BLaER1 treated with 17β-estradiol and CSF1 and Interleukin-3, amounts not matched to agents 10 nM and 100 nM (cell line): Measurements from ENCODE around the gene NF2.

Source experiments
- H3K27ac ChIP-seq, 11 experiments: shearing (Covaris generic); formaldehyde crosslinking; 2 replicates each; pipeline ENCODE4 v1.8.1; 2022
- H3K27me3 ChIP-seq, 11 experiments: shearing (Covaris generic); formaldehyde crosslinking; 2 replicates each; pipeline ENCODE4 v1.8.1; 2022
- H3K36me3 ChIP-seq, 11 experiments: shearing (Covaris generic); formaldehyde crosslinking; 2 replicates each; pipeline ENCODE4 v1.8.1; 2022
- H3K4me1 ChIP-seq, 10 experiments: shearing (Covaris generic); formaldehyde crosslinking; 2 replicates each; pipeline ENCODE4 v1.8.1; 2022
- H3K4me2 ChIP-seq, 11 experiments: shearing (Covaris generic); formaldehyde crosslinking; 2 replicates each; pipeline ENCODE4 v1.8.1; 2022
- H3K4me3 ChIP-seq, 10 experiments: shearing (Covaris generic); formaldehyde crosslinking; 2 replicates each; pipeline ENCODE4 v1.8.1; 2022
- H3K9ac ChIP-seq, 11 experiments: shearing (Covaris generic); formaldehyde crosslinking; 2 replicates each; pipeline ENCODE4 v1.8.1; 2022
- H3K9me3 ChIP-seq, 11 experiments: shearing (Covaris generic); formaldehyde crosslinking; replicated peaks in 1 of 11; 2 replicates each; pipeline ENCODE4 v1.8.1; 2022
- H4K20me1 ChIP-seq, 11 experiments: shearing (Covaris generic); formaldehyde crosslinking; 2 replicates each; pipeline ENCODE4 v1.8.1; 2022
- Cebpa-rat ChIP-seq, 11 experiments: shearing (Covaris generic); IDR thresholded peaks; 2 replicates each; pipeline ENCODE4 v1.8.1; 2022

Gene NF2

GRCh38 chr22:29726106-29726505 is 122.7 kb downstream of the NF2 start:
- Histone ChIP-seq H4K20me1 (peaks cover 0 to 74% (median 7%) of the 10 kb centered on the region in 11 experiments; a peak in 11 of 22 replicates), H3K4me2 (peak overlapping the region in 6 of 11 experiments; percentile 7 to 37 (median 26); a peak in 6 of 22 replicates), H3K9me3 (no peaks in the 10 kb centered on the region), H3K4me3 (no peak overlapping the region), H3K27ac (no peak overlapping the region), H3K27me3 (peaks cover 23 to 47% (median 41%) of the 10 kb centered on the region in 11 experiments), H3K4me1 (peaks cover 0 to 11% (median 0%) of the 10 kb centered on the region in 10 experiments; a peak in 7 of 20 replicates), H3K9ac (peak overlapping the region in 2 of 11 experiments; percentile 4 to 24; a peak in 1 of 22 replicates), H3K36me3 (peaks cover 0 to 11% (median 4%) of the 10 kb centered on the region in 11 experiments; a peak in 9 of 22 replicates)
- no peak for TF ChIP-seq Cebpa-rat (IDR thresholded peaks at IDR 0.05)

DNA sequence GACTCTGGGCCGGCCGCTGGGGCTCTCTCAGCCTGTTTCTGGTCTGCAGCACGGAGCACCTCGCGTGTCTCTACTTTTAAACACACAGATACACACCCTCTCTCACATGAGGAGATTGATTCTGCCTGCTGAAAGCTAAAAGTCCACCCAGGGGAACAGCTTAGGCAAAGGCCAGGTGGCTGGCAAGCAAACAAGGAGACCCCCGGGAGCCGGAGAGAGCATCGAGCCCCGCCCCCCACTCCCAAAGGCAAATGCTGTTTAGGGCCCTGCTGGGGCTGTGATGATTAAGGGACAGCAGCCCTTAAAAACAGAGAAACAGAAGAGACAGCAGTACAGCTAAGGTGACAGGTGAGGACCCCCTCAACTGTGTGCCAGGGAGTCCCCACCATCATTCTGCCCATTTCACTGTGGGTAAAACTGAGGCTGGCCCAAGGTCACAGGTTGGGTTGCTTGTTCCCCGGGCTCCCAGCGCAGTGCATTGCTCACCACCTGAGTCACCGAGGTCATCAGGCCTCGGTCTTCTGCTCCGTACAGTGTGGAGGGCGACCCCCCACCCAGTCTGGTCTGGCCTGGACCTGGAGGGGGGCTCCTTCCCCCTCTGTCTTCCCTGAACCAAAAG is 123.2 kb downstream of the NF2 start:
- Histone ChIP-seq H3K4me3 (no peak overlapping the region), H3K4me2 (peak overlapping the region in 6 of 11 experiments; percentile 7 to 37 (median 26); a peak in 8 of 22 replicates), H4K20me1 (peaks cover 0 to 71% (median 7%) of the 10 kb centered on the region in 11 experiments; a peak in 10 of 22 replicates), H3K36me3 (peaks cover 0 to 15% (median 4%) of the 10 kb centered on the region in 11 experiments; a peak in 9 of 22 replicates), H3K4me1 (peaks cover 0 to 11% (median 0%) of the 10 kb centered on the region in 10 experiments; a peak in 7 of 20 replicates), H3K9ac (peak overlapping the region in 2 of 11 experiments; percentile 4 to 24; a peak in 2 of 22 replicates), H3K9me3 (no peaks in the 10 kb centered on the region), H3K27ac (no peak overlapping the region), H3K27me3 (peaks cover 17 to 42% (median 35%) of the 10 kb centered on the region in 11 experiments)
- no peak for TF ChIP-seq Cebpa-rat (IDR thresholded peaks at IDR 0.05)

DNA sequence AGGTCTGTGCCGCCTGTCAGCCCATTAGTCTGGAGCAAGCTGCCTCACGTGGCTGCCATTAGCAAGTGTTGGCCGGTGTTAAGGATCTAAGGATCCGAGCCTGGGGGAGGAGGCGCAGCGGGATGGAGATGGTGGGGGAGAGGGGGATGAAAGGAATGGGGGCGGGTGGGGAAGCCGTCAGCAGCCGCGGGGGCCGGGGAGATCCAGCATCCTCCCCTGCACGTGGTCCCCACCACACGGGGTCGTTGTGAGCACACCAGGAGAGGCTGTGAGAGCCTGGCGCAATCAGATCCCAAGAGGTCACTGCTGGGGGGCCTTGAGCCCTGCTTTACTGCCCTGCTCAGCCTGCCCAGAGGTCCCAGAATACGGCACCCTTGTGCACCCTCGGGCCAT is 123.7 kb downstream of the NF2 start:
- Histone ChIP-seq H4K20me1 (peaks cover 0 to 67% (median 7%) of the 10 kb centered on the region in 11 experiments; a peak in 8 of 22 replicates), H3K27ac (no peak overlapping the region), H3K4me3 (no peak overlapping the region), H3K4me2 (peak overlapping the region in 4 of 11 experiments; percentile 15 to 37 (median 29); a peak in 3 of 22 replicates), H3K27me3 (peaks cover 12 to 37% (median 30%) of the 10 kb centered on the region in 11 experiments), H3K9ac (no peak overlapping the region), H3K36me3 (peaks cover 0 to 17% (median 4%) of the 10 kb centered on the region in 11 experiments; a peak in 9 of 22 replicates), H3K4me1 (peaks cover 0 to 11% (median 0%) of the 10 kb centered on the region in 10 experiments; a peak in 7 of 20 replicates), H3K9me3 (no peaks in the 10 kb centered on the region)
- TF ChIP-seq Cebpa-rat (IDR thresholded peaks at IDR 0.05): no peak

DNA sequence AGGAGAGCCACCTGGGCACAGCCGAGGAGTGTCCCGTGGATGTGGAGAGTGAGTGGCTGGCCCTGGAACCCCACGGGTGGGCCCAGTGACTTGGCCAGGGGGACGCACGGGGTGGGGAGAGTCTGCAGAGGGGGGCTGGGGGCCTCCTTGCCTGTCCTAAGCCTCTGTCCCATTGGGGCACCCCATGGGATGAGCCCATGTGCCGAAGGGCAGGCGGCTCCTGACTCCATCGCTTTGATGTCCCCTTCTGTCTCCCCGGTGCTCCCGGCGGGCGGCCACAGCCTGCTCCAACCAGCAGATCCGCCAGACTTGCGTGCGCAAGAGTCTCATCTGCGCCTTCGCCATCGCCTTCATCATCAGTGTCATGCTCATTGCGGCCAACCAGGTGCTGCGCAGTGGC is 125.7 kb downstream of the NF2 start:
- H3K27ac ChIP-seq: no peak overlapping the region
- H3K36me3 ChIP-seq: peaks cover 0 to 20% (median 4%) of the 10 kb centered on the region in 11 experiments; a peak in 9 of 22 replicates
- no peak for TF ChIP-seq Cebpa-rat (IDR thresholded peaks at IDR 0.05)
- peaks cover 0 to 61% (median 6%) of the 10 kb centered on the region in 11 experiments; a peak in 10 of 22 replicates for H4K20me1 ChIP-seq
- H3K4me1 ChIP-seq: peaks cover 3 to 28% (median 14%) of the 10 kb centered on the region in 10 experiments; a peak in 19 of 20 replicates
- H3K4me2 ChIP-seq: no peak overlapping the region
- H3K4me3 ChIP-seq: no peak overlapping the region
- peaks cover 2 to 26% (median 12%) of the 10 kb centered on the region in 11 experiments; a peak in 13 of 22 replicates for H3K27me3 ChIP-seq
- no peak overlapping the region for H3K9ac ChIP-seq
- no peaks in the 10 kb centered on the region for H3K9me3 ChIP-seq

DNA sequence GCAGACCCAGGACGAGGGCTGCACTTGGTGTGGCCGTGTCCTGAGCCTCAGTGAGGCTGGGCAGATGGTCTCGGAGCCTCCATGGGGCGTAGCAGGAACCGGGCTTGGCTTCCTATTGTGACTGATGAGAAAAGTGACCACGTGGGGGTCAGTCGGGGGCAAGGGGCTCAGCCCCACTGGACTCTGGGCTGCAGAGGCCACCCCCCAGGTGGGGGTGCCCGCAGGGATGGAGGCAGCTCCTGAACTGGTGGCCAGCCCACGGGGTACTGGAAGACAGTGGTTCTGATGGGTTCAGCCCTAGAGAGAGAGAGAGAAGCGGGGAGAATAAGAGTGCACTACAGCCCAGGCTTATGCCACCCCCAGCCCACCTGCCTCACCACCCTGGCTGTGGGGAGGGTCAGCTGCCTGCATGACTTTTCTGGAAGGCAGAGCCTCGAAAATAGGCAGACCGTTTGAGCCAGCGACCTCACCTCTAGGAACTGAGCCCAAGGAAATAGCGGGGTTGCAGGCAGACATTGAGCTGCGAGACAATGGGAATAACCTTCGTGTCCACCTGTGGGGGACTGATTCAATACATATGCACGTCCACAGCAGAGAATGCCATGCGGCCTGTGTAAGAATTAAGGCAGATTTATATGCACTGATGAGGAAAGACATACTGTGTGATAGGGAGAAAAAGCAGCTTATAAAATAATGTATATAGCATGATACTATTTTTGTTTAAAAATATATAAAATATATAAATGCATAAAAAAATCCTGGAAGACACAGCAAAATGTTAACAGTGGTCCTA is 127.8 kb downstream of the NF2 start:
- Histone ChIP-seq H3K27ac (no peak overlapping the region), H3K4me3 (no peak overlapping the region), H3K27me3 (peaks cover 0 to 16% (median 1%) of the 10 kb centered on the region in 11 experiments; a peak in 8 of 22 replicates), H3K9ac (no peak overlapping the region), H3K9me3 (no peaks in the 10 kb centered on the region), H4K20me1 (peaks cover 0 to 60% (median 13%) of the 10 kb centered on the region in 11 experiments; a peak in 8 of 22 replicates), H3K4me1 (peaks cover 9 to 46% (median 33%) of the 10 kb centered on the region in 10 experiments; a peak in 19 of 20 replicates), H3K4me2 (no peak overlapping the region), H3K36me3 (peaks cover 0 to 29% (median 4%) of the 10 kb centered on the region in 11 experiments; a peak in 9 of 22 replicates)
- no peak for TF ChIP-seq Cebpa-rat (IDR thresholded peaks at IDR 0.05)

- H3K27ac ChIP-seq: no peak overlapping the region
- H3K9me3 ChIP-seq: no peaks in the 10 kb centered on the region
- peaks cover 0 to 14% (median 0%) of the 10 kb centered on the region in 11 experiments; a peak in 7 of 22 replicates for H3K27me3 ChIP-seq
- no peak for TF ChIP-seq Cebpa-rat (IDR thresholded peaks at IDR 0.05)
- H3K4me3 ChIP-seq: no peak overlapping the region
- H4K20me1 ChIP-seq: peaks cover 0 to 52% (median 10%) of the 10 kb centered on the region in 11 experiments; a peak in 6 of 22 replicates
- H3K4me1 ChIP-seq: peaks cover 11 to 46% (median 41%) of the 10 kb centered on the region in 10 experiments
- peaks cover 0 to 35% (median 4%) of the 10 kb centered on the region in 11 experiments; a peak in 9 of 22 replicates for H3K36me3 ChIP-seq
- peak overlapping the region in 3 of 11 experiments; percentile 1 to 60 (median 32); a peak in 2 of 22 replicates for H3K9ac ChIP-seq
- peak overlapping the region in 8 of 11 experiments; percentile 40 to 83 (median 78); a peak in 16 of 22 replicates for H3K4me2 ChIP-seq
Observed at GRCh38 chr22:29732883-29733282, 129.4 kb downstream of the NF2 start.

DNA sequence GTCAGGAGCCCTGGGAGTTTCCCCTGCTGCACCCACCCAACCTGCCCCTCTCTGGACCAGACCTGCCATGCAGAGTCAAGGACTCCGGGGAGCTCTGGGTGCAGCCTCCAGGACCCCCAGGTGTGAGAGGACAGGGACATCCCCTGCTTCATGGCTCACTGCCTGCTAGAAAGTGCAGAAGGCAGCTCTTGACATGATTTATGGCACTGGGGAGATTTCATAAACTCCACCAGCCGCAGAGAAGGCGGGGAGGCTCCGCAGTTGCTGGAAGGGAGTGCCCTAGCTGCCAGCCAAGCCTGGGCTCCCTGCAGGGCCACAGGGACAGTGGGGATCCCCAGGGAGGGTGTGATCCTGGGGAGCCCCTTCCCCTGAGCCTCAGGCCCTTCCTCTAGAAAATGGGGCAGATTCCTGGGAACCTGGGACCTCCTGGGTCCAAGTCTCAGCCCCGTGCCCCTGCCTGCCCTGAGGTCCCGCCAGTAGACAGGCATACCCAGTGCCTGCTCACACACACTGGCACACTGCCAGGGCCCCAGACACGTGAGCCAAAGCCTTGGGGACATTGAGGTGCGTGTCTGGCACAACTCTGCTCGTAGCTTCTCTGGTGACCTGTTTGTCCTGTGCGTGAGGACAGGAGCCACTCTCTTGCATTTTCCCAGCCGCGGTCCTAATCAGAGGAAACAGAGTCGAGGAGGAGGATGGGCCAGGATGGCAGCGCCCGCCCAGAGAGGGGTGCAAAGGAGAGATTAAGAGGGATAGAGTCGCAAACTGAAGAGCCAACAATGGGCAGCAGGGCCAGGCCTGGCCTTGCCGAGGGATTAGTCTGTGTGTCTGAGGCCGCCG is 130.1 kb downstream of the NF2 start:
- TF ChIP-seq Cebpa-rat (IDR thresholded peaks at IDR 0.05): no peak
- Histone ChIP-seq H3K27ac (peak overlapping the region in 4 of 11 experiments; percentile 2 to 45 (median 26); a peak in 5 of 22 replicates), H3K9me3 (no peaks in the 10 kb centered on the region), H3K4me2 (peak overlapping the region; percentile 7 to 83 (median 71); a peak in 20 of 22 replicates), H3K27me3 (peaks cover 0 to 14% (median 0%) of the 10 kb centered on the region in 11 experiments; a peak in 7 of 22 replicates), H3K4me3 (no peak overlapping the region; a peak in 1 of 20 replicates), H4K20me1 (peaks cover 0 to 45% (median 10%) of the 10 kb centered on the region in 11 experiments; a peak in 6 of 22 replicates), H3K36me3 (peaks cover 0 to 35% (median 4%) of the 10 kb centered on the region in 11 experiments; a peak in 9 of 22 replicates), H3K4me1 (peaks cover 18 to 53% (median 48%) of the 10 kb centered on the region in 10 experiments), H3K9ac (peak overlapping the region in 5 of 11 experiments; percentile 1 to 60 (median 32); a peak in 8 of 22 replicates)
